GM12878 (cell line): ENCODE measurements around the gene PBRM1. TPM values are rescaled to one million over a fixed set of nuclear protein-coding genes. Genes with fewer than 3 reads are reported as not detected.

Experiments
- CTCF ChIP-seq, 3 experiments: IDR thresholded peaks in 2 of 3; conservative IDR thresholded peaks in 1 of 3; 2 replicates each; pipeline ENCODE4 v1.5.1; 2011; ENCODE audit warnings: low read depth in 3 of 3, low read length in 3 of 3, mild to moderate bottlenecking in 3 of 3, control low read depth in 2 of 3, moderate library complexity in 2 of 3, inconsistent platforms in 1 of 3, mixed read lengths in 1 of 3; ENCODE audit not compliant: control insufficient read depth in 2 of 3, insufficient read depth in 1 of 3; ENCODE audit errors: extremely low read depth in 1 of 3
- IKZF2 ChIP-seq, 2 experiments: fragments of 450-650 bp; IDR thresholded peaks; 2 replicates each; pipeline ENCODE4 v1.6.1; 2017; ENCODE audit warnings: mild to moderate bottlenecking in 2 of 2, moderate library complexity in 2 of 2
- RB1 ChIP-seq: fragments of 450-650 bp; formaldehyde crosslinking; IDR thresholded peaks from 2 replicates; pipeline ENCODE4 v1.6.1; 2017; ENCODE audit warnings: mild to moderate bottlenecking, borderline replicate concordance
- SMAD1 ChIP-seq: fragments of 450-650 bp; IDR thresholded peaks from 2 replicates; pipeline ENCODE4 v1.6.1; 2018; ENCODE audit warnings: mild to moderate bottlenecking, low read depth; ENCODE audit not compliant: partially characterized antibody
- ZNF687 ChIP-seq: fragments of 450-650 bp; IDR thresholded peaks from 2 replicates; pipeline ENCODE4 v1.6.1; 2017; ENCODE audit warnings: mild to moderate bottlenecking, moderate library complexity
- polyA plus RNA-seq, 11 experiments: library from polyadenylated mRNA; depleted of rRNA in 4 of 11; unstranded in 6 of 11; stranded (reverse) in 5 of 11; fragments of >200 nt; fragmentation: Nextera tagmentation in 4 of 11; fragmentation: Illumina TruSeq in 1 of 11; extraction: Ambion mirVana in 4 of 11; extraction: Trizol in 1 of 11; gene quantifications; 1 replicate in 1 of 11; 2 replicates in 10 of 11; pipeline versions ENCODE4 v1.2.1 to v1.2.3, GENCODE V29; 2011 to 2016; ENCODE audit warnings: inconsistent platforms in 2 of 11, missing spikeins in 2 of 11, low read depth in 1 of 11
- total RNA-seq, 4 experiments: library from RNA; depleted of rRNA in 3 of 4; stranded (reverse); fragments of >200 nt in 3 of 4; fragmentation: Illumina TruSeq in 1 of 4; extraction: Trizol in 1 of 4; gene quantifications; 2 replicates each; pipeline versions ENCODE4 v1.2.1 to v1.2.3, GENCODE V29; 2013 to 2021

Gene PBRM1
- total and polyA plus RNA-seq, 10 of the 15 experiments (the other 5 are each of a cell fraction or from before 2014, with no cell fraction given): 8.9 to 88.9 (median 39.3) TPM

- TF ChIP-seq ZNF687 (no peak), IKZF2 (IDR thresholded peaks at IDR 0.05) (no peak), RB1 (no peak), SMAD1 (no peak), CTCF (IDR thresholded peaks at IDR 0.05 in 2 of 3, conservative IDR thresholded peaks at IDR 0.05 in 1 of 3; ENCODE audit: control insufficient read depth in 2 of 3, extremely low read depth in 1 of 3, insufficient read depth in 1 of 3, low read depth in 3 of 3, low read length in 3 of 3) (no peak)
- TF ChIP-seq, all 136 proteins: peak for 0
Measured at GRCh38 chr3:52529376-52530333, 156.1 kb downstream of the PBRM1 start (continued).
